Activated B cell treated with CpG ODN at 0.5 μM for 24 hours (primary cell): ENCODE data around the gene SDF4. TPM values are rescaled to one million over a fixed set of nuclear protein-coding genes. Genes with fewer than 3 reads are reported as not detected.

Source experiments
- ATAC-seq: fragments of 200-7000 bp; cut with Tn5 transposase; one replicate; pipeline ENCODE4 v1.10.0; 2021; ENCODE audit warnings: low read depth, mild to moderate bottlenecking, moderate library complexity
- CTCF ChIA-PET: fragments of 350-600 bp; sonication (Branson Sonifier 250); formaldehyde crosslinking; loops from one replicate; lab custom pipeline; 2021; ENCODE audit warnings: antibody characterized with exemption; lab: Charles Lee
- POLR2A ChIA-PET: fragments of 350-600 bp; sonication (Branson Sonifier 250); formaldehyde crosslinking; loops from one replicate; lab custom pipeline; 2021; ENCODE audit warnings: antibody characterized with exemption; lab: Charles Lee
- DNase-seq: peaks from one replicate; pipeline ENCODE4 v3.0.0; 2022
- H3K27ac Mint-ChIP-seq: one replicate; pipeline ENCODE4 v1.8.0; 2020; ENCODE audit warnings: mixed read lengths
- H3K27me3 Mint-ChIP-seq: one replicate; pipeline ENCODE4 v1.8.0; 2021; ENCODE audit warnings: mixed read lengths
- H3K36me3 Mint-ChIP-seq: one replicate; pipeline ENCODE4 v1.8.0; 2021; ENCODE audit warnings: low read depth, mixed read lengths
- H3K4me1 Mint-ChIP-seq: one replicate; pipeline ENCODE4 v1.8.0; 2021; ENCODE audit warnings: mixed read lengths
- H3K4me3 Mint-ChIP-seq: one replicate; pipeline ENCODE4 v1.8.0; 2020; ENCODE audit warnings: mild to moderate bottlenecking, mixed read lengths
- H3K9me3 Mint-ChIP-seq: one replicate; pipeline ENCODE4 v1.8.0; 2020; ENCODE audit warnings: mixed read lengths
- CTCF ChIP-seq: fragments of 200-600 bp; IDR thresholded peaks from one replicate; pipeline ENCODE4 v1.8.0; 2022; ENCODE audit warnings: antibody characterized with exemption, mild to moderate bottlenecking
- intact Hi-C: fragments of 100-400 bp; cut with micrococcal nuclease; formaldehyde crosslinking; loops from one replicate; pipeline ENCODE4 v1.15.1; 2024
- total RNA-seq: library from RNA; stranded (reverse); gene quantifications from 2 replicates; pipeline ENCODE4 v1.2.3, GENCODE V29; 2022

Gene SDF4
- total RNA-seq, 1 donor from 2014 or later = 97.9 TPM

GRCh38 chr1:1242461-1243265 lies 10.9 kb upstream of the SDF4 start:
- H3K27me3 Mint-ChIP-seq = no peaks in the 10 kb centered on the region
- H3K36me3 Mint-ChIP-seq = no peaks in the 10 kb centered on the region
- H3K27ac Mint-ChIP-seq = no peak overlapping the region
- ATAC-seq (no peak), DNase-seq (no peak)
- intact Hi-C loops = no loop called here
- POLR2A ChIA-PET = no interaction called here
- H3K4me3 Mint-ChIP-seq = no peak overlapping the region
- H3K9me3 Mint-ChIP-seq = no peaks in the 10 kb centered on the region
- CTCF ChIA-PET = interaction anchor here (1.5 kb wide), 1 partner anchor 120 kb away, joined by 3 read pairs; no protein-coding TSS in a partner anchor
- H3K4me1 Mint-ChIP-seq = peaks cover 7% of the 10 kb centered on the region
- TF ChIP-seq CTCF = no peak

- ATAC-seq (no peak), DNase-seq (no peak)
- TF ChIP-seq CTCF = no peak
- Mint-ChIP-seq H3K9me3 (no peaks in the 10 kb centered on the region), H3K27me3 (no peaks in the 10 kb centered on the region), H3K27ac (no peak overlapping the region), H3K4me3 (no peak overlapping the region), H3K4me1 (peaks cover 12% of the 10 kb centered on the region), H3K36me3 (no peaks in the 10 kb centered on the region)
- intact Hi-C loops = no loop called here
- ChIA-PET CTCF (interaction anchor here (1.5 kb wide), 1 partner anchor 119 kb away, joined by 3 read pairs; no protein-coding TSS in a partner anchor), POLR2A (interaction anchor here (0.6 to 0.7 kb wide), 2 partner anchors 11 to 27 kb away, joined by 3 to 8 read pairs; no protein-coding TSS in a partner anchor)
Observed at GRCh38 chr1:1241588-1242219, 9.9 kb upstream of the SDF4 start.

- TF ChIP-seq CTCF = no peak
- ChIA-PET POLR2A (interaction anchor here (0.6 to 0.7 kb wide), 2 partner anchors 10 to 26 kb away, joined by 3 to 8 read pairs; no protein-coding TSS in a partner anchor), CTCF (no interaction called here)
- Mint-ChIP-seq H3K9me3 (no peaks in the 10 kb centered on the region), H3K36me3 (no peaks in the 10 kb centered on the region), H3K4me3 (no peak overlapping the region), H3K27ac (no peak overlapping the region), H3K4me1 (peaks cover 12% of the 10 kb centered on the region), H3K27me3 (no peaks in the 10 kb centered on the region)
- ATAC-seq = no peak
- intact Hi-C loops = no loop called here
- no peak for DNase-seq
Observed at GRCh38 chr1:1240822-1241587, 9.2 kb upstream of the SDF4 start.

- DNase-seq = no peak
- no peak for TF ChIP-seq CTCF
- CTCF ChIA-PET = no interaction called here
- H3K4me1 Mint-ChIP-seq = peaks cover 12% of the 10 kb centered on the region
- H3K4me3 Mint-ChIP-seq = no peak overlapping the region
- intact Hi-C loops = no loop called here
- H3K9me3 Mint-ChIP-seq = no peaks in the 10 kb centered on the region
- no peak for ATAC-seq
- POLR2A ChIA-PET = interaction anchor here (1.7 kb wide), 1 partner anchor 27 kb away, joined by 4 read pairs; no protein-coding TSS in a partner anchor
- H3K36me3 Mint-ChIP-seq = no peaks in the 10 kb centered on the region
- no peaks in the 10 kb centered on the region for H3K27me3 Mint-ChIP-seq
- no peak overlapping the region for H3K27ac Mint-ChIP-seq
Observed at GRCh38 chr1:1240348-1240732, 8.5 kb upstream of the SDF4 start.
